NK-92 treated with Interleukin-12 subunit alpha and Interleukin-12 subunit beta, amount 100 ng/mL, for 24 hours (cell line): Measurements from ENCODE around the gene MEDAG.
"Not testable (repeated sequence)": the region's sequence is repeated elsewhere in the genome, so short reads cannot be mapped to it uniquely, and the experiment has no call there.

ENCODE experiments used
- DNase-seq: peaks from one replicate; lab custom pipeline; 2025; lab: John Stamatoyannopoulos, UW

Gene MEDAG

GRCh38 chr13:30907121-30907861 is 1.2 kb downstream of the MEDAG start:
- no peak for DNase-seq

GRCh38 chr13:30908416-30908980 is 2.4 kb downstream of the MEDAG start:
- no peak for DNase-seq

- DNase-seq, result no peak
Measured at GRCh38 chr13:30910676-30911075, 4.6 kb downstream of the MEDAG start.

GRCh38 chr13:30915691-30916541 is 9.8 kb downstream of the MEDAG start:
- no peak for DNase-seq

- no peak for DNase-seq
Measured at GRCh38 chr13:30916991-30917390, 10.9 kb downstream of the MEDAG start.

GRCh38 chr13:30918662-30919405 is 12.8 kb downstream of the MEDAG start:
- no peak for DNase-seq

- DNase-seq, result no peak
Measured at GRCh38 chr13:30920162-30920909, 14.3 kb downstream of the MEDAG start.

- no peak for DNase-seq
Measured at GRCh38 chr13:30923418-30923817, 17.3 kb downstream of the MEDAG start.

GRCh38 chr13:30924721-30925120 is 18.6 kb downstream of the MEDAG start:
- DNase-seq, result no peak

GRCh38 chr13:30925429-30925828 is 19.4 kb downstream of the MEDAG start:
- no peak for DNase-seq

- DNase-seq, result no peak
Measured at GRCh38 chr13:30926781-30927180, 20.7 kb downstream of the MEDAG start.

GRCh38 chr13:30927188-30927587 is 21.1 kb downstream of the MEDAG start:
- DNase-seq, result not testable (repeated sequence)

- no peak for DNase-seq
Measured at GRCh38 chr13:30927595-30927994, 21.5 kb downstream of the MEDAG start.

- DNase-seq, result no peak
Measured at GRCh38 chr13:30928978-30929377, 22.9 kb downstream of the MEDAG start.

- DNase-seq, result no peak
Measured at GRCh38 chr13:30932481-30933353, 26.6 kb downstream of the MEDAG start, which contains the start of gene TEX26. TSS of gene TEX26 (plus strand) at chr13:30932656. CDS start at chr13:30932716, 60 bp downstream.

- DNase-seq, result no peak
Measured at GRCh38 chr13:30933354-30933670, 27.2 kb downstream of the MEDAG start.

GRCh38 chr13:30934381-30934780 is 28.3 kb downstream of the MEDAG start:
- DNase-seq, result no peak

GRCh38 chr13:30934803-30935202 is 28.7 kb downstream of the MEDAG start:
- DNase-seq, result no peak

GRCh38 chr13:30936971-30937370 is 30.9 kb downstream of the MEDAG start:
- DNase-seq, result no peak

GRCh38 chr13:30943881-30944280 is 37.8 kb downstream of the MEDAG start:
- no peak for DNase-seq
